Limb (tissue), 2 donors: Measurements from ENCODE around the gene SMG7.

Source experiments
- DNase-seq, 2 donors: peaks; one replicate each; pipeline ENCODE4 v3.0.0-alpha.2; 2016; ENCODE audit errors: extremely low spot score in 2 of 2

The SMG7 gene

GRCh38 chr1:183589874-183590243 lies 117.6 kb downstream of the SMG7 start:
- DNase-seq, result no peak

GRCh38 chr1:183590244-183591191 lies 118.2 kb downstream of the SMG7 start, which contains the start of gene NCF2:
TSS of gene NCF2 (minus strand) at chr1:183590459. CDS start at chr1:183590329, 130 bp downstream.
- DNase-seq, result no peak

- DNase-seq, result no peak
Observed at GRCh38 chr1:183592733-183593132, 120.4 kb downstream of the SMG7 start.

GRCh38 chr1:183593356-183593755 lies 121.1 kb downstream of the SMG7 start:
- DNase-seq, result no peak

- no peak for DNase-seq
Observed at GRCh38 chr1:183595537-183595936, 123.2 kb downstream of the SMG7 start.

GRCh38 chr1:183596500-183596899 lies 124.2 kb downstream of the SMG7 start:
- DNase-seq, result no peak

GRCh38 chr1:183597656-183598347 lies 125.5 kb downstream of the SMG7 start:
- no peak for DNase-seq

- no peak for DNase-seq
Observed at GRCh38 chr1:183598386-183598785, 126.1 kb downstream of the SMG7 start.

GRCh38 chr1:183600136-183600535 lies 127.8 kb downstream of the SMG7 start:
- no peak for DNase-seq

GRCh38 chr1:183600634-183601033 lies 128.3 kb downstream of the SMG7 start:
- no peak for DNase-seq

- no peak for DNase-seq
Observed at GRCh38 chr1:183602510-183602909, 130.2 kb downstream of the SMG7 start.
